ENCODE measurements around the gene ASMTL.

DNA sequence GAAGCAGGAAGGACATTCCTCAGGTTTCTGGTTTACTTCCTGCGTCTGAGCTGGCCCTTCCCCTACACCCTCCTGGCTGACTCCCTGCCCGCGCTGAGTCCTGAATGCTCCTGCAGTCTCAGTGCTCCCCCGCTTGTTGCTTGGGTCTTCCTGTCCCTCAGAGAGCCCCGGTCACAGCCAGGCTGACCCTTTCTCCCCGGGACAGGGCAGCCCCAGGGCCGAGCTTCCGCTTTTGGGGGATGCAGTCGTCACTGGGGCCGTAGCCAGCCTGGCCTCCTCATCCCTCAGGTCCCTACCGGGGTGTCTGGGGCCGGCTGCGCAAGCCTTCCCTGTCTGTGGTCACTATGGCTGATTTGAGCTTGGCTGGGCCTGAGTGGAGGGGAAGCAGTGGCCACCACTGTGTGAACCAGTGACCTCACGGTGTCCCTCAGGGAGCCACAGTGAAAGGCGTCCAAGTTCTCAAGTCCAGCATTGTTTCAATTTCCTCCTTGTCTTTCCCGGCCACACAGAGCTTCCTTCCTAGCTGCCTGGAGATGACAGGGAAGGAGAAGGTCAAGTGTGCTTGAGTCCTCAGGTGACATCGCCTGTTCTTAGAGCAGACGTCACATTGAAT is 34.1 kb upstream of the ASMTL start:
- TF ChIP-seq CTCF (IDR thresholded peaks at IDR 0.05; ENCODE audit: poor library complexity) (no peak), EZH2 (IDR thresholded peaks at IDR 0.05; ENCODE audit: borderline replicate concordance) (no peak), EZH2phosphoT487 (IDR thresholded peaks at IDR 0.05; ENCODE audit: low read depth, severe bottlenecking, unreplicated experiment) (no peak)

Measured in hepatocyte (in vitro differentiated cells).